CD4-positive, CD25-positive, alpha-beta regulatory T cell (primary cell): Measurements from ENCODE around the gene EEF1AKMT1. TPM values are rescaled to one million over a fixed set of nuclear protein-coding genes. Genes with fewer than 3 reads are reported as not detected.
"Not testable (repeated sequence)": the region's sequence is repeated elsewhere in the genome, so short reads cannot be mapped to it uniquely, and the experiment has no call there.

Experiments used
- ATAC-seq, 2 donors: fragments of 150-1000 bp; cut with Tn5 transposase; one replicate each; pipeline ENCODE4 v1.10.0; 2021; ENCODE audit warnings: low read depth in 2 of 2, moderate number of reproducible peaks in 2 of 2, moderate library complexity in 1 of 2
- DNase-seq, 3 donors: peaks; one replicate each; pipeline versions ENCODE4 v3.0.0 to v3.0.0-alpha.2; 2012 to 2022; ENCODE audit warnings: mixed read lengths in 1 of 3
- H3K27ac ChIP-seq: one replicate; pipeline ENCODE4 v1.7.0; 2013; ENCODE audit warnings: mild to moderate bottlenecking, low read length; ENCODE audit not compliant: insufficient read depth, poor library complexity, severe bottlenecking
- H3K27me3 ChIP-seq: one replicate; pipeline ENCODE4 v1.7.0; 2013; ENCODE audit warnings: low read length; ENCODE audit not compliant: control insufficient read depth, insufficient read depth
- H3K36me3 ChIP-seq: one replicate; pipeline ENCODE4 v1.7.0; 2013; ENCODE audit warnings: mild to moderate bottlenecking, low read length, moderate library complexity; ENCODE audit not compliant: control insufficient read depth, insufficient read depth
- H3K4me1 ChIP-seq: 2 replicates; pipeline ENCODE4 v1.7.0; 2013; ENCODE audit warnings: mild to moderate bottlenecking, low read length; ENCODE audit not compliant: insufficient read depth, control insufficient read depth, poor library complexity, severe bottlenecking
- H3K4me3 ChIP-seq: one replicate; pipeline ENCODE4 v1.7.0; 2013; ENCODE audit warnings: low read depth, mild to moderate bottlenecking, low read length, moderate library complexity
- H3K9me3 ChIP-seq, 2 experiments: 1 replicate in 1 of 2; 2 replicates in 1 of 2; pipeline ENCODE4 v1.7.0; 2013; ENCODE audit warnings: low read length in 2 of 2, mild to moderate bottlenecking in 1 of 2, moderate library complexity in 1 of 2; ENCODE audit not compliant: control insufficient read depth in 2 of 2
- H3K27ac Mint-ChIP-seq, 3 donors: one replicate each; pipeline ENCODE4 v1.8.0; 2020 to 2022; ENCODE audit warnings: mild to moderate bottlenecking in 3 of 3, mixed read lengths in 3 of 3, moderate library complexity in 2 of 3
- H3K27me3 Mint-ChIP-seq: one replicate; pipeline ENCODE4 v1.8.0; 2022; ENCODE audit warnings: mild to moderate bottlenecking, mixed read lengths
- H3K36me3 Mint-ChIP-seq: one replicate; pipeline ENCODE4 v1.8.0; 2020; ENCODE audit warnings: mixed read lengths
- H3K4me1 Mint-ChIP-seq, 4 donors: one replicate each; pipeline ENCODE4 v1.8.0; 2020 to 2022; ENCODE audit warnings: mixed read lengths in 4 of 4, mild to moderate bottlenecking in 1 of 4
- H3K4me3 Mint-ChIP-seq, 4 donors: one replicate each; pipeline ENCODE4 v1.8.0; 2020 to 2022; ENCODE audit warnings: mild to moderate bottlenecking in 4 of 4, mixed read lengths in 4 of 4, moderate library complexity in 3 of 4
- H3K9me3 Mint-ChIP-seq, 7 donors: one replicate each; pipeline ENCODE4 v1.8.0; 2020 to 2022; ENCODE audit warnings: mixed read lengths in 7 of 7, mild to moderate bottlenecking in 3 of 7, moderate library complexity in 2 of 7
- polyA plus RNA-seq, 4 donors: library from polyadenylated mRNA; unstranded; fragments of 300-500 nt; fragmentation: Illumina TruSeq; gene quantifications; one replicate each; pipeline ENCODE4 v1.2.3, GENCODE V29; 2021
- total RNA-seq: library from RNA; stranded (reverse); gene quantifications from one replicate; pipeline ENCODE4 v1.2.3, GENCODE V29; 2022

EEF1AKMT1 gene
- total and polyA plus RNA-seq, 5 donors from 2014 or later = 3.0 to 22.4 (median 15.5) TPM

DNA sequence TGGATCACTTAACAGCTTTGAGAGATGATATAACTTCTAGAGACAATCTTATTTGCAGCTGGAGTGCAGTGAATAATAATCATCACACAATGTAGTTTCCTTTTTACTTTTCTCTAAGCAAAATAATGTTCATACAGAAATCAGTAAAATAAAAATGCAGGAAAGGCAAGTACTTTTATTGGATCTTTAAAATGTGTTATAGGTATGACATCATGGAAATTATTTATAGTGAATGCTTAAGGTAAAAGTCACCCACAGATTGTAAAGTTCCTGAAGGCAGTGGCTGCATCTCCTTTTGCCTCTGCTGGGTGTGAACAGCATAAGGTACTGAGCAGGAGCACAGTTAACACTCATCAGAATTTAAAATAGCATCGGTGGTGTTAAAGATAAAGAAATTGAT, 87.6 kb downstream of the EEF1AKMT1 start:
- no peaks in the 10 kb centered on the region for H3K9me3 ChIP-seq
- no peaks in the 10 kb centered on the region for H3K9me3 Mint-ChIP-seq

DNA sequence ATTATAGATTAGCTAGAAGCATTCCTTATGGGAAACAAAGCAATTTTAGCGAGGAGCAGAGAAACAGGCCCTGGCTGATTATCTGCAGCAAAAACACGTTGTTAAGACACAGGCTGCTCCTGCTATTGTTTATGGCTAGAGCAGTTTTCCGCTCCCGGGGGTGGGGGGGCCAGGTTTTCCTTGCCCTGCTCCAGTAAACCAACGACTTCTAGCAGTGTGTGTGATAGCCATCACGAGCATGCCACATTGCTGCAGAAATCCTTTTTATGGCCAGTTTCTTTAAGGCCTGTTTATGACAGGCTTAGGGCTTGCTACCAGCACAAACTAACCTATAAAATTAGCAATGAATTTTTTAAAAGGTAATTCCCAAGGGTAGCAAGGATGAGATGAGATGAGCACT, 88.7 kb downstream of the EEF1AKMT1 start:
- H3K27me3 Mint-ChIP-seq = no peaks in the 10 kb centered on the region
- no peaks in the 10 kb centered on the region for H3K4me1 Mint-ChIP-seq
- H3K9me3 Mint-ChIP-seq = no peaks in the 10 kb centered on the region
- H3K4me3 Mint-ChIP-seq = no peak overlapping the region
- no peaks in the 10 kb centered on the region for H3K36me3 ChIP-seq
- DNase-seq (no peak), ATAC-seq (no peak)
- H3K4me1 ChIP-seq = no peaks in the 10 kb centered on the region
- H3K27ac Mint-ChIP-seq = no peak overlapping the region
- peaks cover 18% of the 10 kb centered on the region for H3K36me3 Mint-ChIP-seq
- no peak overlapping the region for H3K4me3 ChIP-seq
- no peaks in the 10 kb centered on the region for H3K9me3 ChIP-seq
- H3K27ac ChIP-seq = no peak overlapping the region
- no peaks in the 10 kb centered on the region for H3K27me3 ChIP-seq

More for the DNA sequence above, 87.6 kb downstream of the EEF1AKMT1 start:
- Mint-ChIP-seq H3K27ac (no peak overlapping the region), H3K27me3 (no peaks in the 10 kb centered on the region), H3K4me3 (no peak overlapping the region), H3K4me1 (no peaks in the 10 kb centered on the region), H3K36me3 (peaks cover 10% of the 10 kb centered on the region)
- Histone ChIP-seq H3K4me3 (no peak overlapping the region), H3K36me3 (no peaks in the 10 kb centered on the region), H3K27ac (no peak overlapping the region), H3K27me3 (no peaks in the 10 kb centered on the region), H3K4me1 (no peaks in the 10 kb centered on the region)
- no peak for ATAC-seq
- DNase-seq = no peak

DNA sequence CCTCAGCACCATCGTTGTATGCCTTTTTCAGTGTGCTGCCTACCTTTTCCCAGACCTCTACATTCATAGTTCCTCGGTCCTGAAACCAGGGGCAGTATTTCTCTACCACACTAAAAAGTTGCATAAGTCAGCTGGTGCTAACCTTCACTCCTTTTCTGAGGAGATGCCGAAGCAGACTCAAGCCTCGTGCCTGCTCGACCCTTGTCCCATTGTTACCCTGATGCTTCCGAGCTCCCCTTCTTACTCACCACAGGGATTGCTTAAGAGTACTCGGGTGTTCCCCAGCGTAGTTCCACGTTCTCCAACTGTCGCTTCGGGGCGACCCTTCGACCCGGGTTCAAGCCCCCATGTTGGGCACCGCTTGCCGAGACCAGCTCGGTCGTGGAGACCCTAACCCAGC, 89.2 kb downstream of the EEF1AKMT1 start:
- ATAC-seq (no peak), DNase-seq (no peak)
- no peaks in the 10 kb centered on the region for H3K27me3 ChIP-seq
- H3K27ac ChIP-seq = no peak overlapping the region
- no peaks in the 10 kb centered on the region for H3K4me1 ChIP-seq
- H3K9me3 ChIP-seq = no peaks in the 10 kb centered on the region
- no peaks in the 10 kb centered on the region for H3K36me3 ChIP-seq
- Mint-ChIP-seq H3K9me3 (no peaks in the 10 kb centered on the region), H3K4me3 (no peak overlapping the region), H3K27ac (no peak overlapping the region), H3K4me1 (no peaks in the 10 kb centered on the region), H3K27me3 (no peaks in the 10 kb centered on the region), H3K36me3 (peaks cover 18% of the 10 kb centered on the region)
- H3K4me3 ChIP-seq = no peak overlapping the region

DNA sequence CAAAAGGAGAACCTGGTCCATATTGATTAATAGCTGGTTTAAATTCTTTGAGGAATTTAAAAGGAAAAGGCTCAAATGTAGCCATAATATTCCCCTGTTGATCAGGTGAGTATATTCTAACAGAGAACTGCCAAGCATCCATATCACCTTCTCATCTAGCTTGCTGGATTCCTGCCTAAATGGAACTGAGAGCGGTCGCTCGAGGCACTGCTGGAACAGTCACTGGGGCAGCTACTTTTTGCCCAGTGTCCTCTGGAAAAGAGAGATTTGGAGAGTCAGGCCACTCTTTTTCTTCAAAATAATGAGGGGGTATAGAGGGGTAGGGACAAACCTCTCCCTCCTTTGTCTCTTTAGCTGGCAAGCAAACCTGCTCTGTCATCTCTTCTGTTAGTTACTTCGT, 89.7 kb downstream of the EEF1AKMT1 start:
- Histone ChIP-seq H3K36me3 (no peaks in the 10 kb centered on the region), H3K4me3 (no peak overlapping the region), H3K9me3 (no peaks in the 10 kb centered on the region), H3K4me1 (no peaks in the 10 kb centered on the region), H3K27me3 (no peaks in the 10 kb centered on the region), H3K27ac (no peak overlapping the region)
- H3K9me3 Mint-ChIP-seq = no peaks in the 10 kb centered on the region
- H3K27me3 Mint-ChIP-seq = no peaks in the 10 kb centered on the region
- no peak overlapping the region for H3K4me3 Mint-ChIP-seq
- ATAC-seq (no peak), DNase-seq (no peak)
- peaks cover 18% of the 10 kb centered on the region for H3K36me3 Mint-ChIP-seq
- no peaks in the 10 kb centered on the region for H3K4me1 Mint-ChIP-seq
- no peak overlapping the region for H3K27ac Mint-ChIP-seq

DNA sequence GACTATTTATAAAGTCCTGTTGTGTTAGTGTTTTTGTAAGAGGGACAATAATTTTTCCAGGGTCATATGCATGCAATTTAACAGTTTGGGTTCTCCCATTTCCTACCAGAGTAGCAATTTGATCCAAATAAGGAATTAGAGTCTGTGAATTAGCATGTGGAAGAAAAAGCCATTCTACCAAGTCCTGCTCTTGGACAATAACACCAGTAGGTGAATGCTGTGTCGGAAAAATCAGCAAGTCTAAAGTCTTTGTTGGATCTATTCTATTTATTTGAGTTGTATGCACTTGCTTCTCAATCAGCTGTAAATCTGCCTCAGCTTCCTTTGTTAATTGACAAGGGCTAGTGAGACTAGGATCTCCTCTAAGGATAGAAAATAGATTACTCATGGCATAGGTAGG, 91.7 kb downstream of the EEF1AKMT1 start:
- Mint-ChIP-seq H3K27ac (no peak overlapping the region), H3K4me1 (no peaks in the 10 kb centered on the region), H3K27me3 (no peaks in the 10 kb centered on the region), H3K4me3 (no peak overlapping the region), H3K36me3 (peaks cover 14% of the 10 kb centered on the region), H3K9me3 (no peaks in the 10 kb centered on the region)
- ATAC-seq = no peak
- no peak for DNase-seq
- no peak overlapping the region for H3K27ac ChIP-seq
- H3K9me3 ChIP-seq = no peaks in the 10 kb centered on the region
- H3K4me3 ChIP-seq = no peak overlapping the region
- no peaks in the 10 kb centered on the region for H3K4me1 ChIP-seq
- no peaks in the 10 kb centered on the region for H3K27me3 ChIP-seq
- no peaks in the 10 kb centered on the region for H3K36me3 ChIP-seq

DNA sequence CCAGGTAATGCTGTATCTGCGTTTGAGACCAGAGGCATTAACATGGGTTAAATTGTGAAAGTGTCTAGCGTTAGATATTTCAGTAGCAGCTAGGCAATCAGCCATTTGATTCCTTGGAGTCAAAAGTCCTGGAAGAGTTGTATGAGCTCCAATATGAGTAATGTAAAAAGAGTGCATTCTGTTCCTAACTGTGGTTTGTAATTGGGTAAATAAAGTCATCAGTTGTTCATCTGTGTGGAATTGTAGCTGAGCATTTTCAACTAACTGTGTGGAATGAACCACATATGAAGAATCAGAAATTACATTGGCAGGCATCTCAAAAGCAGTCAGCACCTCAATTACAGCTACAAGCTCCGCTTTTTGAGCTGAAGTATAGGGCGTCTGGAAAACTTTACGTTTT, 92.3 kb downstream of the EEF1AKMT1 start:
- not testable (repeated sequence) for H3K27me3 ChIP-seq, H3K4me3 ChIP-seq, H3K27me3 Mint-ChIP-seq, H3K4me1 Mint-ChIP-seq, H3K36me3 ChIP-seq, H3K27ac Mint-ChIP-seq, H3K4me3 Mint-ChIP-seq, H3K9me3 ChIP-seq, ATAC-seq, H3K9me3 Mint-ChIP-seq, H3K27ac ChIP-seq, H3K4me1 ChIP-seq, DNase-seq
- peaks cover 14% of the 10 kb centered on the region for H3K36me3 Mint-ChIP-seq

DNA sequence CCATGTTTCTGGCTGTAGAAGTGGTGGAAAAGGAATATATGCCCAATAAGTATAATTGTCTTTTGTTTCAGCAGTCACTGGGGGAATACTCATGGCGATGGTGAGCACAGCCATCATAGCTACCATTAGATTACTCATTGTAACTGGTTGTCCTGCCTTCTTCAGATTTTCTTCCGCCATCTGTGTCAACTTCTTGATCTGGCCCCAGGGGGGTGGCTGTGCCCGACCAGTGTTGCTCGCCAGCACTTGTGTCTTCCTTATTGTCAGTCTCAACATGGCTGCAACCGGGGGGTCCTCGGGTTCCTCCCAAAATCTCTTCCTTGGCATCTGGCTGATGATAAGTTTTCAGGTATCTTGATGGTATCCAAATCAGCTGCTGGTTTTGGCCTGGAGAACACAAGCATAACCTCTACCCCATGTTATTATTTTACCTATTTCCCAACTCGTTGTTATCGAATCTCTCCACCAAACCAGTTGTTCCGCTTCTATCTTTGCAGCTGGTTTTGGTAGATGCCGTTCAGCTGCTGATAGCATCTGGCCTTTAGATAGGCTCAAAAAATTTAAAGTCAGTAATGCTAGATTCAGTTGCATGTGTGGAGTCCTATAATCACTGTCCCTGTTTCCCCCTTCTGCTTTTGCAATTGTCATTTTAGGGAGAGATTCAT, 93.2 kb downstream of the EEF1AKMT1 start:
- Histone ChIP-seq H3K36me3 (no peaks in the 10 kb centered on the region), H3K4me1 (no peaks in the 10 kb centered on the region), H3K27ac (no peak overlapping the region), H3K4me3 (no peak overlapping the region), H3K9me3 (no peaks in the 10 kb centered on the region), H3K27me3 (no peaks in the 10 kb centered on the region)
- Mint-ChIP-seq H3K27ac (no peak overlapping the region), H3K9me3 (no peaks in the 10 kb centered on the region), H3K4me3 (no peak overlapping the region), H3K4me1 (no peaks in the 10 kb centered on the region), H3K27me3 (no peaks in the 10 kb centered on the region), H3K36me3 (peaks cover 19% of the 10 kb centered on the region)
- DNase-seq (no peak), ATAC-seq (no peak)

DNA sequence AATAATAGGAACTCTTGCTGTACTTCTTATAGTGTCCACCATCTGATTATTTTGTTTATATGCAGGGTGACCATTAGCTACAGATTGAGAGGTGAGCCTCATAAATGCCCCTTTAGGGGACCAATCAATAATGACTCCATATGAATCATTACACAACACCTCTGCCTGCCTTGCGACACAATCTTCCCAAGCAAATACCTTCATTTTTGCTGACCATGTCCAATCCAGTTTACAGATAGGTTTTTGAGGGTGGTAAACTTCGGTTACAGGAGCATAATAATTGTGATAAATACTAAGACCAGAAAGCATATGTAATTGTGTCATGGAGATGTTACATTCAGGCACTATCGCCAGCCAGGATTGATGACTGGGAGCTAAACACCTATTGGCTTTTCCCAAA, 93.9 kb downstream of the EEF1AKMT1 start:
- Mint-ChIP-seq H3K27ac (no peak overlapping the region), H3K4me1 (no peaks in the 10 kb centered on the region), H3K9me3 (no peaks in the 10 kb centered on the region), H3K4me3 (no peak overlapping the region), H3K27me3 (no peaks in the 10 kb centered on the region), H3K36me3 (peaks cover 15% of the 10 kb centered on the region)
- Histone ChIP-seq H3K4me1 (no peaks in the 10 kb centered on the region), H3K4me3 (no peak overlapping the region), H3K36me3 (no peaks in the 10 kb centered on the region), H3K27me3 (no peaks in the 10 kb centered on the region), H3K27ac (no peak overlapping the region), H3K9me3 (no peaks in the 10 kb centered on the region)
- no peak for ATAC-seq
- no peak for DNase-seq
